Activated gamma-delta T cell treated with anti-CD3 and anti-CD28 coated beads, Interleukin-2, amount 50 U/mL, for 16 hours (primary cell): ENCODE measurements around the gene ZNFX1.
"Not testable (repeated sequence)": the region's sequence is repeated elsewhere in the genome, so short reads cannot be mapped to it uniquely, and the experiment has no call there.

ENCODE experiments used
- DNase-seq: peaks from one replicate; pipeline ENCODE4 v3.0.0-alpha.2; 2020; ENCODE audit warnings: low read depth

The ZNFX1 gene

GRCh38 chr20:49248301-49248700 is 29.6 kb downstream of the ZNFX1 start:
- DNase-seq: no peak

- DNase-seq: no peak
Measured at GRCh38 chr20:49247792-49248191, 30.1 kb downstream of the ZNFX1 start.

DNA sequence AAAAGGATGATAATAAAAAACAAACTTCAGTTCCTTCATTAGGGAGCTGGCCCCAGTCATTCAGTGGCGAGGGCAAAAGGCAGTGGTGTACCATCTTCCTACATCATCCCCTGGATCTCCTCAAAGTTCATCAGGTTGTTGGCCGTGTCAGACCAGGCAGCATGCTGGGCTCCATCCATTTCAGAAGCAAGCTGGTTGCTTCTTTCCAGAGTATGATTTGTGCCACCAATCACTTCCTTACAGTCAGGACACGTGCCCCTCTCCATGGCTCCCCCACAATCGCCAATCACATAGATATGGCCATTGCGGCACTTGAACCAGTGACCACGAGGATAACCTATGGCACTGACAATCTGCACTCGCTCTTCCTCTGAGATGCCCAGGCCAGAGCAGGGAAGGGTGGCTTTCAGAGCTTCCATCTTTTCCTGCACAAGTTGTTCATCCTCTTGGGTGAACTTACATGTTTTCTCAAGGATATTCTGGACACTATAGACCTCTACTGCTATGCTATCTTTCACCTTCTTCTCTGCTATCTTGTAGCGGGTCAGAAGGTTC is 30.6 kb downstream of the ZNFX1 start:
- no peak for DNase-seq

- DNase-seq: peak; percentile 12
Measured at GRCh38 chr20:49245921-49246740, 31.7 kb downstream of the ZNFX1 start.

DNA sequence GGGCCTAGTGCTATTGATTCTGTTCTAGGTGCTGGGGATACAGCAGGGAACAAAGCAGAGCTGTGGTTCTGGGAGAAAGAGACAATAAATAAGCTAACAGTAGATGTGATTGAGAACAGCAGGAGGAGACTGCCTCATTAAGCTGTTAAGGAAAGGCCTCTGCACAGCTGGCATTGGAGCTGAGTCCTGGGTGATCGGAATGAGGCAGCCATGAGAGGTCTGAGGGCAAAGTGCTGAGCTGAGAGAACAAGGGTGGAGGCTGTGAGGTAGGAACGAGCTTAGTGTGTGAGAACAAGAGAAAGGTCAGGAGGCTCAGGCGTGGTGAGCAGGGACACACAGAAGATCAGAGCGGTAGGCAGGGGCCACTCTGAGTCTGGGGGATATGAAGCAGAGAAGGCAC is 40.3 kb downstream of the ZNFX1 start:
- DNase-seq: no peak

DNA sequence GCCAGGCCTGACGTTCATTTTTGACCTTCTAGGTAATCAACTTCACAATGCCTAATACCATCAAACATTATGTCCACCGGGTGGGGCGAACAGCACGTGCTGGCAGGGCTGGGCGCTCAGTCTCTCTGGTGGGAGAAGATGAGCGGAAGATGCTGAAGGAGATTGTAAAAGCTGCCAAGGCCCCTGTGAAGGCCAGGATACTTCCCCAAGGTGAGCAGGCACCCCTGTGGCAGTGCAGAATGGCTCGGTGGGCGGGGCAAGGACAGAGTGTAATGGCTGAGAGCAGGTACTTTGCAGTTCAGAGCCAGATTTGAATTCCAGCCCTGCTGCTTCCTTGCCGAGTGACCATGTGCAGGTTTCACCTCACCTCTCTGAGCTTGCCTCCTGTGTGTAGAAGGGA is 41.6 kb downstream of the ZNFX1 start:
- no peak for DNase-seq

GRCh38 chr20:49234831-49235230 is 43.0 kb downstream of the ZNFX1 start:
- no peak for DNase-seq

DNA sequence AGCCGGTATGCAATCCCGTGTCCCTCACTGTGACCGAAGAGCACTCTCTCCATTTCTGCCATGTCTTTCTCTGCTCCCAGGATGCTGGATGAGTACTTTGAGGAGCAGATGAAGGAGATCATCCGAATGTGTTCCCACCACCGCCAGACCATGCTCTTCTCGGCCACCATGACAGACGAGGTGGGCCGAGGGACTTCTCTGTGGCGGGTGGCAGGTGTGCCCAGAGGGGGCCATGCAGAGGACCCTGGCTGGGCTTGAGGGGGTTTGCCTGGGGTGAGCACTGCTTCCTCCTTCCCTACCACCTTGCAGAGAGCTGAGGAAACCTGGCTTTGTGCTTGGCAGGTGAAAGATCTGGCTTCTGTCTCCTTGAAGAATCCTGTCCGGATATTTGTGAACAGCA is 44.6 kb downstream of the ZNFX1 start:
- DNase-seq: no peak

- DNase-seq: no peak
Measured at GRCh38 chr20:49231471-49231870, 46.4 kb downstream of the ZNFX1 start.

DNA sequence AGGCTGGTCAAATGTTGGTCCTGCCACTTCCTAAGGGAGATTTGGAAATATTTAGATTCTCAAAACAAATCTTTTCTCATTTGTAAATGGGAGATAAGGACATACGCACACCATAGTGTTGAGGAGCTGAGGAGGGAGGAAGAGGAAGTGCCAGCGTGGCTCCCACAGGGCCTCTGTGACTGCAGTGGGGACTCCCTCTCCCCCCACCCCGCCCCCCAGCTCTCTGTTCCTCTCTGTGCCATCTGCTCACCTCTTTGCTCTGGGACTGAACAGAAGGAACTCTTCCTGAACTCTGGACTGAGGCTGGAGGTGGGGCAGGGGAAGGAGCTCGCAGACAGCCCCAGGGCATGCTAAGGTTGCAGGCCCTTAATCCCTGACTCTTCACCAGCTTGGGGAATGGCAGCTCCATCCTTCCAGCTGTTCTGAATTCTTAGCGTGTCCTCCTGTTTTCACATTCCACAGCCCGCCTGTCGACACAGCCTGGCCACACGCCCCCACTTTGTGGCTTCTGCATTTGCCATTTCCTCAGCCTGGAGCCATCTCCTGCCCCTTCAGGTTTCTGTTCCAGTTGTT is 47.2 kb downstream of the ZNFX1 start:
- no peak for DNase-seq

GRCh38 chr20:49230021-49230420 is 47.8 kb downstream of the ZNFX1 start:
- DNase-seq: no peak

DNA sequence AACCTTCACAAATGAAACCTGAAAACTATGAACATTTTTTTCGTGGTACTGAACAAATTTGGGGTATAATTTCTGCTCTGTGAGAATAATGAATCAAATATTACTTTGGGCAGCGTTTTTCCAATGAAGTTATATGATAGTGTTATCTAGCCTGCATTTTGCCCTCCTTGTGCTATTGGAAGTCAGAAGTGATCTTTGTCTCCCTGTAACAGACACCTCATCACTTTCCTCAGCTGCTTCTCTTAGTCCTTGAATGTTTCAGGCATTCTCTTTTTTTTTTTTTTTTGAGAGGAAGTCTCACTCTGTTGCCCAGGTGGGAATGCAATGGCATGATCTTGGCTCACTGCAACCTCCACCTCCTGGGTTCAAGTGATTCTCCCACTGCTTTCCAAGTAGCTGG is 48.5 kb downstream of the ZNFX1 start:
- DNase-seq: no peak

- no peak for DNase-seq
Measured at GRCh38 chr20:49228676-49229075, 49.2 kb downstream of the ZNFX1 start.

DNA sequence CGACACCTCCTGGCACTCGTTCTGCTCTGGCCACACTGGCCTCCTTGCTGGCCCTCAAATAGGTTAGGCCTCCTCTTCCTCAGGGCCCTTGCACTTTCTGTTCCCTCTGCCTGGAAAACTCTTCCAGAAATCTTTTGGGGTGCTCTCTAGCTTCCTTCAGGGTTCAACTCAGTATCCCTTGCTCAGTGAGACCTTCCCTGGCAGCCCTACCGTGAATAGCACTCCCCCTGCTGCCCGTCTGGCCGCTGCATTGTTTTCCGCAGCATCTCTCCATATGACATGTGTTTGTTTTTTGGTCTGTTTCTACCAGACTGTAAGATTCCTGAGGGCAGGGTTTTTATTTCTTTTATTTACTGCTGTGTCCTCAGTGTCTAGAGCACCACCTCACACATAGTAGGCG is 52.0 kb downstream of the ZNFX1 start:
- DNase-seq: no peak

- no peak for DNase-seq
Measured at GRCh38 chr20:49219924-49220831, 57.7 kb downstream of the ZNFX1 start.

DNA sequence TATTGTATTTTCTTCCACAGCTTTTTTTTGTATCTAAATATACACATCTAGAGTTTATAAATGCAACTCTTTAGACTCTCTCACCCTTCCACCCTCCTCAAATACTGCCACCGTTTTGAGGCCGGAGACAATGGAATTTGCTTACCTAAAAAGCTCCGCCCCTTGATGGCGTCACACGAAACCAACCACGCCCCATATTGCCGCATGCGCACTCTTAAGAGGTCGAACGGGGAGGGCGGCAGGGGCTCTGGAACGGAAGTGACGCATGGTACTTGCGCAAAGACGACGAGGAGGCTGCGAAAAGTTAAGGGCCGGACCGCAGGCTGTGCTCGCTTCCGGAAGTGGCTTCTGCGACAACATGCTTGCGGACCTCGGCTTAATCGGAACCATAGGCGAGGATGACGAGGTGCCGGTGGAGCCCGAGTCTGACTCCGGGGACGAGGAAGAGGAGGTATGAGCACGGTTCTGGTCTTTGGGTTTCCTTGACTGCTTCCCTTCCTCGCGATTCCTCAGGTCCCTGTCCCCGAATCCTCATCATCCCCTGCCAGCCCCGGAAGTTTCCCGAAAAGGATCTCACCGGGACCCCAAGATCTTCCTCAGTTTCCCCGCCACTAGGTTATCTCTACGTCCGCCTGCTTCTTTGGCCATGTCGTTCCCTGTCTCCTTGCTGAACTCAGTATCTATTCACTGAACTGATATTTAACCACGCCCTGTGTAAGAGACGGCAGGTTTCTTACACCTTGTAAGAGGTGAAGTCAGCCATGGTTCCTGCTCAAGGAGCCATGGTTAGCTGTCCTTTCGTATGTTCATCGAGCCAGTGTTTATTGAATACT is 58.5 kb downstream of the ZNFX1 start, which contains the start of gene DDX27:
Gene DDX27 (plus strand): TSS at position 326 of the 833 bp plus-strand sequence. CDS start 33 bp downstream, at position 359.
- peak; percentile 92 for DNase-seq

DNA sequence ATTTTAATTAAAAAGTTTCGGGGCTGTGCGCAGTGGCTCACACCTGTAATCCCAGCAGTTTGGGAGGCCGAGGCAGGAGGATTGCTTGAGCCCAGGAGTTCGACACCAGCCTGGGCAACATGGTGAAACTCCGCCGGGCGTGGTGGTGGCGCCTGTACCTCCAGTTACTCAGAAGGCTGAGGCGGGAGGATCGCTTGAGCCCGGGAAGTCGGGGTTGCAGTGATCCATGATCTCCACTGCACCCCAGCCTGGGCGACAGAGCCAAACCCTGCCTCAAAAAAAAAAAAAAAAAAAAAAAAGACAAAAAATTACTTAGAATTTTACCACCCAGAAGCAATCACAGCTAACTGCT is 59.1 kb downstream of the ZNFX1 start:
- DNase-seq: not testable (repeated sequence)

DNA sequence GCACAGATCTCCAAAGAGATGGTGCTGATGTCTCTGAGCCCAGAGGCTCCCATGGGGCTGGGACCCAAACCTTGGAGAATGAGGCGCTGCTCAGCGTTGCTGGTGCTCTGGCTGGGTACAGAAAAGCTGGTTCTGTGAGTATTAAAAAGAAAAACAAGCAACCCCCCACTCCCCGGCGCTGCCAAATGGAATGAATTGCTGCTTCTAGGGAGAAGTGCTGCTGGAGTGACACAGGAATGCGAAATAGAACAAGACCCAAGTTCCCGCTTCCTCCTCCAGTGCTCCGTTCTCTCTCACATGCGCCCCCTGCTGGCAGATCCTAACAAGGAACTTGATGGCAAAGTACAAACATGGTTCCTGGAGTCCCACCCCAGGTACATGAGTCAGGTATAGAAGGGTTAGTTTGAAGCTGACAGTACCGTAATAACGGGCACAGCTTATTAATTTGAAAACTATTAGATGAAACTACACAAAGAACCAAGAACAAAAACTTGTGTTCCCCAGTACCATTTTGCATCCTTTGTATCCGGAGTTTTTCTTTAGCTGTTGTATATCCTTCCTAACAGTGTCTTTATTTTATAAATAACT is 60.8 kb downstream of the ZNFX1 start:
- DNase-seq: peak; percentile 94

GRCh38 chr20:49215232-49215631 is 62.6 kb downstream of the ZNFX1 start:
- DNase-seq: no peak

DNA sequence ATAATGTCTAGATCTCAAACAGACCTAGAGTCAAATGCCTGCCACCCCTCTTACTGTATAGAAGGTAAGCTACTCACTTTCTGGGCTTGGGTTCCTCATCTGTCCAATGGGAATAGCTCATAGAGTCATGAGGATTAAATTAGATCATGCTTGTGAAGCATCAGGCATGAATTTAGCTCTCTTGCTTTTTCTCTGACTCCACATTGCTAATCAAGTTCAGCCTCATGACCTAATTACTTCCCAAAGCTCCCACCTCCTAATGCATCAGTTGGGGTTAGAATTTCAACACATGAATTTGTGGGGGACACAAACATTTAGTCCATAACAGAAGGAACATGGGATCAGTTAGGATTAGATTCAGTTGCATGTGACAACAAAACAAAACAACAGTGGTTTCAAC is 63.3 kb downstream of the ZNFX1 start:
- no peak for DNase-seq

DNA sequence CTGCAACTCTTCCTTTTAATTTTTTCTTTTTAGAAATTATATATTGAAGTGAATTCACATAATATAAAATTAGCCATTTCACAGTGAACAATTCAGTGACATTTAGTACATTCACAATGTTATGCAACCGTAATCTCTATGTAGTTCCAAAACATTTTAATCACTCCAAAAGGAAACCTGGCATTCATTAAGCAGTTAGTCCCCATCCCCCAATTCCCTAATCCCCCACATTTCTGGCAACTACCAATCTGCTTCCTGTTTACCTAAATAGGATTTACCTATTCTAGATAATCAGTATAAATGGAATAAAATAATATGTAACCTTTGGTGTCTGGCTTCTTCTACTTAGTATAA is 67.1 kb downstream of the ZNFX1 start:
- DNase-seq: no peak
